ENCODE data around the gene GPR15.

The GPR15 gene

GRCh38 chr3:98514948-98515347 lies 16.8 kb upstream of the GPR15 start:
- no peak for TF ChIP-seq CTCF (IDR thresholded peaks at IDR 0.05; ENCODE audit: borderline replicate concordance, control extremely low read depth, extremely low read depth, insufficient read depth, missing control alignments)
- DNase-seq (ENCODE audit: low spot score), result no peak
- in situ Hi-C loops (cut with MboI; ENCODE audit: low sequenced_read_pairs, unreplicated experiment), result loop anchor here (10.0 kb wide), 1 partner anchor 160 kb away; the partner anchor contains the start of gene OR5K4

GRCh38 chr3:98518816-98519215 lies 13.0 kb upstream of the GPR15 start:
- in situ Hi-C loops (cut with MboI; ENCODE audit: low sequenced_read_pairs, unreplicated experiment), result loop anchor here (10.0 kb wide), 1 partner anchor 164 kb away; the partner anchor contains the start of gene OR5K4
- DNase-seq (ENCODE audit: low spot score), result no peak
- TF ChIP-seq CTCF (IDR thresholded peaks at IDR 0.05; ENCODE audit: borderline replicate concordance, control extremely low read depth, extremely low read depth, insufficient read depth, missing control alignments), result no peak

GRCh38 chr3:98519351-98519750 lies 12.4 kb upstream of the GPR15 start:
- TF ChIP-seq CTCF (IDR thresholded peaks at IDR 0.05; ENCODE audit: borderline replicate concordance, control extremely low read depth, extremely low read depth, insufficient read depth, missing control alignments), result no peak
- DNase-seq (ENCODE audit: low spot score), result no peak
- in situ Hi-C loops (cut with MboI; ENCODE audit: low sequenced_read_pairs, unreplicated experiment), result loop anchor here (10.0 kb wide), 1 partner anchor 165 kb away; the partner anchor contains the start of gene OR5K4

- in situ Hi-C loops (cut with MboI; ENCODE audit: low sequenced_read_pairs, unreplicated experiment), result no loop called here
- TF ChIP-seq CTCF (IDR thresholded peaks at IDR 0.05; ENCODE audit: borderline replicate concordance, control extremely low read depth, extremely low read depth, insufficient read depth, missing control alignments), result no peak
- DNase-seq (ENCODE audit: low spot score), result peak; percentile 41
Measured at GRCh38 chr3:98521897-98522543, 9.8 kb upstream of the GPR15 start.

GRCh38 chr3:98522544-98523281 lies 9.1 kb upstream of the GPR15 start, which contains the start of gene CLDND1:
CLDND1 (minus strand) TSS chr3:98522902; CDS start chr3:98521424, 1,478 bp downstream.
- peak; percentile 93 for DNase-seq (ENCODE audit: low spot score)
- in situ Hi-C loops (cut with MboI; ENCODE audit: low sequenced_read_pairs, unreplicated experiment), result no loop called here
- TF ChIP-seq CTCF (IDR thresholded peaks at IDR 0.05; ENCODE audit: borderline replicate concordance, control extremely low read depth, extremely low read depth, insufficient read depth, missing control alignments), result no peak

GRCh38 chr3:98525494-98525893 lies 6.3 kb upstream of the GPR15 start:
- in situ Hi-C loops (cut with MboI; ENCODE audit: low sequenced_read_pairs, unreplicated experiment), result no loop called here
- no peak for TF ChIP-seq CTCF (IDR thresholded peaks at IDR 0.05; ENCODE audit: borderline replicate concordance, control extremely low read depth, extremely low read depth, insufficient read depth, missing control alignments)
- DNase-seq (ENCODE audit: low spot score), result peak; percentile 36

Measured in GM13976 (cell line).